K562 (cell line): ENCODE data around the gene ZDHHC14. TPM values are rescaled to one million over a fixed set of nuclear protein-coding genes. Genes with fewer than 3 reads are reported as not detected.

ENCODE experiments used
- ARID3A ChIP-seq: IDR thresholded peaks from 2 replicates; pipeline ENCODE4 v1.6.1; 2012; ENCODE audit warnings: low read depth, low read length, improper control_type of control experiment, borderline replicate concordance
- CBFA2T2 ChIP-seq: fragments of 450-650 bp; conservative IDR thresholded peaks from 2 replicates; pipeline ENCODE4 v1.6.1; 2017; ENCODE audit warnings: mild to moderate bottlenecking
- CTCF ChIP-seq, 3 experiments: IDR thresholded peaks in 2 of 3; conservative IDR thresholded peaks in 1 of 3; 2 replicates each; pipeline ENCODE4 v1.5.1; 2011 to 2012; ENCODE audit warnings: low read length in 3 of 3, mild to moderate bottlenecking in 3 of 3, control low read depth in 2 of 3, improper control_type of control experiment in 1 of 3, inconsistent platforms in 1 of 3, low read depth in 1 of 3, mixed read lengths in 1 of 3, moderate library complexity in 1 of 3; ENCODE audit not compliant: insufficient read depth in 2 of 3
- DDX20 ChIP-seq: fragments of 450-650 bp; IDR thresholded peaks from 2 replicates; pipeline ENCODE4 v1.6.1; 2016; ENCODE audit warnings: missing genetic modification characterization, low read depth, mild to moderate bottlenecking, missing compliant biosample characterization, moderate library complexity
- FIP1L1 ChIP-seq: fragments of 200-400 bp; formaldehyde crosslinking; IDR thresholded peaks from 2 replicates; pipeline ENCODE4 v1.6.1; 2018; ENCODE audit warnings: mild to moderate bottlenecking, low read depth, low read length; ENCODE audit not compliant: poor library complexity, severe bottlenecking
- HMG20B ChIP-seq: fragments of 250-450 bp; sonication (Bioruptor Pico); IDR thresholded peaks from 2 replicates; pipeline ENCODE4 v1.5.0; 2021; ENCODE audit warnings: mild to moderate bottlenecking
- MAX ChIP-seq: sonication (generic); formaldehyde crosslinking; IDR thresholded peaks from 2 replicates; pipeline ENCODE4 v1.9.0; 2022; ENCODE audit warnings: mild to moderate bottlenecking, missing genetic modification reagents
- NEUROD1 ChIP-seq: fragments of 150-350 bp; IDR thresholded peaks from 2 replicates; pipeline ENCODE4 v1.6.1; 2014; ENCODE audit warnings: borderline replicate concordance, low read length, low read depth; ENCODE audit not compliant: partially characterized antibody
- NR2C2 ChIP-seq, 2 experiments: fragments of 200-800 bp in 1 of 2; sonication (Bioruptor generic) in 1 of 2; sonication (generic) in 1 of 2; formaldehyde crosslinking in 1 of 2; IDR thresholded peaks; 2 replicates each; pipeline versions ENCODE4 v1.6.1 to v1.8.0; 2016 to 2022; ENCODE audit warnings: mild to moderate bottlenecking in 1 of 2, missing compliant biosample characterization in 1 of 2, missing genetic modification characterization in 1 of 2, missing genetic modification reagents in 1 of 2
- NR3C1 ChIP-seq: sonication (generic); formaldehyde crosslinking; IDR thresholded peaks from 2 replicates; pipeline ENCODE4 v1.8.1; 2022; ENCODE audit warnings: missing genetic modification reagents
- RAD21 ChIP-seq, 2 experiments: fragments of 250-450 bp in 1 of 2; fragments of 450-650 bp in 1 of 2; sonication (Bioruptor Pico) in 1 of 2; formaldehyde crosslinking in 1 of 2; IDR thresholded peaks in 1 of 2; conservative IDR thresholded peaks in 1 of 2; 2 replicates each; pipeline versions ENCODE4 v1.4.0 to v1.8.0; 2020 to 2022; ENCODE audit warnings: mild to moderate bottlenecking in 2 of 2, moderate library complexity in 1 of 2
- SPI1 ChIP-seq: IDR thresholded peaks from 2 replicates; pipeline ENCODE4 v1.6.1; 2011; ENCODE audit warnings: low read depth, low read length, control low read depth, borderline replicate concordance
- VEZF1 ChIP-seq: fragments of 200-800 bp; sonication (Bioruptor generic); IDR thresholded peaks from 2 replicates; pipeline ENCODE4 v1.6.1; 2017; ENCODE audit warnings: missing genetic modification characterization, missing compliant biosample characterization
- XRCC3 ChIP-seq: fragments of 450-650 bp; IDR thresholded peaks from 2 replicates; pipeline ENCODE4 v1.6.1; 2017; ENCODE audit warnings: mild to moderate bottlenecking, moderate library complexity
- ZBTB49 ChIP-seq: sonication (generic); formaldehyde crosslinking; IDR thresholded peaks from 2 replicates; pipeline ENCODE4 v1.8.0; 2022; ENCODE audit warnings: missing genetic modification reagents, mild to moderate bottlenecking, borderline replicate concordance
- ZNF124 ChIP-seq: sonication (generic); formaldehyde crosslinking; IDR thresholded peaks from 2 replicates; pipeline ENCODE4 v1.8.1; 2022; ENCODE audit warnings: missing genetic modification reagents
- ZNF436 ChIP-seq: fragments of 250-450, 450-650 bp; sonication (Bioruptor Pico); formaldehyde crosslinking; IDR thresholded peaks from 2 replicates; pipeline ENCODE4 v1.7.0; 2020; ENCODE audit warnings: mild to moderate bottlenecking
- polyA plus RNA-seq, 8 experiments: library from polyadenylated mRNA; depleted of rRNA in 4 of 8; stranded (reverse) in 5 of 8; unstranded in 3 of 8; fragments of >200 nt; fragmentation: Nextera tagmentation in 2 of 8; fragmentation: Illumina TruSeq in 1 of 8; extraction: Ambion mirVana in 2 of 8; extraction: Trizol in 1 of 8; gene quantifications; 2 replicates each; pipeline versions ENCODE4 v1.2.1 to v1.2.3, GENCODE V29; 2011 to 2014; ENCODE audit warnings: inconsistent platforms in 1 of 8, missing spikeins in 1 of 8
- total RNA-seq, 7 experiments: library from RNA; depleted of rRNA in 6 of 7; stranded (reverse); fragments of >200 nt in 6 of 7; fragmentation: Illumina TruSeq in 2 of 7; extraction: Trizol in 2 of 7; gene quantifications; 2 replicates each; pipeline versions ENCODE4 v1.2.1 to v1.2.3, GENCODE V29; 2011 to 2021; ENCODE audit warnings: low replicate concordance in 1 of 7

The ZDHHC14 gene
- total and polyA plus RNA-seq, 9 of the 15 experiments (the other 6 are each of a cell fraction or from before 2014, with no cell fraction given): 0.92 to 23.1 (median 13.8) TPM

GRCh38 chr6:157510323-157511188 is 129.6 kb downstream of the ZDHHC14 start (continued):
- no peak for TF ChIP-seq VEZF1 (CRISPR knock-in tag)
- no peak for TF ChIP-seq ZBTB49 (CRISPR knock-in tag)
- TF ChIP-seq ZNF124 (CRISPR knock-in tag): no peak
- no peak for TF ChIP-seq ZNF436 (CRISPR knock-in tag)
- TF ChIP-seq FIP1L1: no peak
- TF ChIP-seq DDX20 (tag): no peak
- TF ChIP-seq MAX (CRISPR knock-in tag): peak; percentile 26; the same call in 1 of the 2 replicates
- peak; percentile 44 to 62 (median 50) for TF ChIP-seq CTCF (IDR thresholded peaks at IDR 0.05 in 2 of 3, conservative IDR thresholded peaks at IDR 0.05 in 1 of 3; ENCODE audit: insufficient read depth in 2 of 3, low read depth in 1 of 3, low read length in 3 of 3)
- no peak for TF ChIP-seq NR3C1
- 0 out of 2 replicates have a peak, but pooled peaks have one; percentile 5 for TF ChIP-seq SPI1
- TF ChIP-seq HMG20B: no peak
- TF ChIP-seq XRCC3: no peak
- peak in 1 of 2 experiments; percentile 50; a peak in 2 of 4 replicates for TF ChIP-seq RAD21 (CRISPR knock-in tag; conservative IDR thresholded peaks at IDR 0.05 in 1 of 2, IDR thresholded peaks at IDR 0.05 in 1 of 2)
- TF ChIP-seq NR2C2 (CRISPR knock-in tag; IDR thresholded peaks at IDR 0.05): no peak
- no peak for TF ChIP-seq NR2C2 (tag; IDR thresholded peaks at IDR 0.05)
- no peak for TF ChIP-seq CBFA2T2
- no peak for TF ChIP-seq ARID3A
- TF ChIP-seq NEUROD1: no peak
